ENCODE results near the gene UTP15.

UTP15 gene, protein sequence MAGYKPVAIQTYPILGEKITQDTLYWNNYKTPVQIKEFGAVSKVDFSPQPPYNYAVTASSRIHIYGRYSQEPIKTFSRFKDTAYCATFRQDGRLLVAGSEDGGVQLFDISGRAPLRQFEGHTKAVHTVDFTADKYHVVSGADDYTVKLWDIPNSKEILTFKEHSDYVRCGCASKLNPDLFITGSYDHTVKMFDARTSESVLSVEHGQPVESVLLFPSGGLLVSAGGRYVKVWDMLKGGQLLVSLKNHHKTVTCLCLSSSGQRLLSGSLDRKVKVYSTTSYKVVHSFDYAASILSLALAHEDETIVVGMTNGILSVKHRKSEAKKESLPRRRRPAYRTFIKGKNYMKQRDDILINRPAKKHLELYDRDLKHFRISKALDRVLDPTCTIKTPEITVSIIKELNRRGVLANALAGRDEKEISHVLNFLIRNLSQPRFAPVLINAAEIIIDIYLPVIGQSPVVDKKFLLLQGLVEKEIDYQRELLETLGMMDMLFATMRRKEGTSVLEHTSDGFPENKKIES

DNA sequence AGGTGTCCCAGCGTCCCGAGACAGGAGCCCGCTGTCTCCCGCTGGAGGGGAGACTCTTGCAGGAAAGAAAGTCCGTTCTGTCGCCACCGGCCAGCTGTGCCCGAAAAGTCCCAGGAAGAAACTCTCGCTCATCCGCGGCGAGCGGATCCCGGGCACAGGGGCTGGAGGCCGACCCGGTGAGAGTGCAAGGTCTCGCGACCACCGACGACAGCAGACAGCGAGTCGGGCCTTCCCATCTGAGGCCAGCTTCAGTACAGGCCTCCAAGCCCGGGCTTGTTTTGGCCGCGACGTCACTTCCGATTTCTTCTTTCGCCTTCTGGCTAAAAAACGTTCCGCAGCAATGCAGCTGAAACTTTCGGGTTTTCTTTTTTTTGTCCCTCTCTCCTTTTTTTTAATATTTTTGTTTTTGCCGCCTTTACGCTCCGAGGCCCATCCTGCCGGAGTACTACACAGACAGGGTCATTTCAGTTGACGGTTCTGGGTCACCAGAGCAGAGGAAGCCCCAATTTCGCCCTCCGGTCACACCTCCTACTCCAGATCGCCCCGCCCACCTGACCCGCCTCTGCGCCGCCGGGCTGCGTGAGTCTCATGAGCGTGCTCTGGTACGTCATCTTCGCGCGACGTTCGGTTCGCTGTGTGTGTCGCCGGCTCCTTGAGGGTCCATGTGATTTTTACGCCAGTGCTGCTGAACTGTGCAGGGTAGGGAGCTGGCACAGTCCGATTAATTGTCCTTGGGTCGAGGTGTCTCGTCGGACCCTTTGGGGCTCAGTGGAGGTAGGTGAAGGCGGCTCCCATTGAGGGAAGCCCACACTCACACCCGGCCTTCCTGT, at the start of gene UTP15, which contains the start of gene ANKRA2:
TSS of gene UTP15 (plus strand) at position 605 of the 830 bp plus-strand sequence. CDS start 1,602 bp downstream, outside the sequence.
TSS of gene ANKRA2 (minus strand) at position 501 of the 830 bp plus-strand sequence. CDS start 2,758 bp downstream, outside the sequence.
- TF ChIP-seq CTCF (conservative IDR thresholded peaks at IDR 0.05; ENCODE audit: low read length): no peak
- DNase-seq (ENCODE audit: low read depth): peak; percentile 98
- peak within 1 kb of the TSS; percentile 93 for H3K4me3 ChIP-seq (ENCODE audit: low read length)

- DNase-seq (ENCODE audit: low read depth): peak; percentile 79
- peak; percentile 85 for TF ChIP-seq CTCF (conservative IDR thresholded peaks at IDR 0.05; ENCODE audit: low read length)
- no peak overlapping the region for H3K4me3 ChIP-seq (ENCODE audit: low read length)
Measured at GRCh38 chr5:73519531-73520283, 45.8 kb upstream of the UTP15 start.

DNA sequence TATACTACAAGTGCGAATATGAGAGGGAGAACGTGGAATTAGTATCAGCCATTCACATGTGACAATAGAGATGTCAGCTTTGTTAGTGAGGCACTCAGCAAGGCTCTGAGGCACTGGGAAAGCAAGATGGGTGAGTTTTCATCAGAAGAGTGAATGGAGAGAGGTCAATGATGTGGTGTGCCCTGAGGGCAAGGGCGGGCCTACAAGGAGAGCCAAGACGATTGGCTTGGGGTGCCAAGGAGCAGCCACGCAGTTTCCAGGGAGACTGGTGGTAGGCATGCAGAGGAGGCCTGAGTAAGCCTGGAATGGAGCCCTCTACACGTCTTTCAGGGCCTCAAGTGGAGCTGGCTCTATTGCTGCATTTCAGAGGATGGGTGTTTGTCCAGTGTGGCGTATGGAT, 42.6 kb upstream of the UTP15 start:
- no peak for DNase-seq (ENCODE audit: low read depth)
- no peak for TF ChIP-seq CTCF (conservative IDR thresholded peaks at IDR 0.05; ENCODE audit: low read length)

DNA sequence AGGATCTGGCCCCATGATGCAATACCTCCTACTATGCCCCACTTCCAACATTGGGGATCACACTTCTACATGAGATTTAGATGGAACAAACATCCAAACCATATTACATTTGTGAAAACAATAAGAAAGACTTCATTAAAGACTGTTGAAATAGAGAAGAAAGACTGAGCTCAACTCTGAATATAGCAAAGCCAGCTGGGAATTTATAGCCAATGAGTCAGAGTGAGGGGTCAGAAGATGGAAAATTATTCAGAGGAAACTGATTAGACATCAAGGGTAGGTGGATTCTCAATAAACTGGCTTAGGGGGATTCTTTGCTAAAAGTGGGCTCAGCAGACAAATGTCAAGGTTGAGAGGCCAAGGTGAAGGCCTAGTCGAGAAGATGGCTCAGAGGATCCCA, 41.7 kb upstream of the UTP15 start:
- TF ChIP-seq CTCF (conservative IDR thresholded peaks at IDR 0.05; ENCODE audit: low read length): no peak
- DNase-seq (ENCODE audit: low read depth): no peak

More for the DNA sequence above, 42.6 kb upstream of the UTP15 start:
- no peak overlapping the region for H3K4me3 ChIP-seq (ENCODE audit: low read length)

DNA sequence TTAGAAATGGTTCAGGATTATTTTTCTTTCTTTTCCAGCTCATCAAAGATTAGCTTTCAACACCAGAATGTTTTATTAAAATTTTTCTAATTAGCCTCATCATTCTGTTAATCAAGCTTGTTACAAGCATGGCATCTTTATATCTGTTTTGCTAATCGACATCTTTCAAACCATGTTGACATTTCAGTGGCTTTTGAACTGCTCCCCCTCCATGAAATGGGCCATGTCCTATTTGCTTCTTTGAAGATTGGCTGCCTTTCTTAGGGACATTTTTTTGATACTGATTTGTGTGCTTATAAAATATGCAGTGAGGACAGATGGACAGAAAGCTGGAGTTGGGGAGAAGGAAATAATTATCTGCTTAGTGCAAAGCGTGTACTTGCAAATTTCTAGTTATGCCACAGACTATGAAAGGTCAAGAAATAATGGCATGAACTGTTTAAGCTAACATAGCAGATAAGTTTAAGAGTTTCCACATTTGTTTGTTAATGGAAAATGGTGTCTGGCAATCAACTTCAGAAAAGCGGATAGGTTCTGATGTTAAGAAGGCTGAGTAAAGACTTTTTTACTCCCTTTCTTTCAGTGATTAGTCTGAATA, 39.8 kb upstream of the UTP15 start:
- TF ChIP-seq CTCF (conservative IDR thresholded peaks at IDR 0.05; ENCODE audit: low read length): no peak
- DNase-seq (ENCODE audit: low read depth): no peak
- no peak overlapping the region for H3K4me3 ChIP-seq (ENCODE audit: low read length)

More for the DNA sequence above, 41.7 kb upstream of the UTP15 start:
- no peak overlapping the region for H3K4me3 ChIP-seq (ENCODE audit: low read length)

DNA sequence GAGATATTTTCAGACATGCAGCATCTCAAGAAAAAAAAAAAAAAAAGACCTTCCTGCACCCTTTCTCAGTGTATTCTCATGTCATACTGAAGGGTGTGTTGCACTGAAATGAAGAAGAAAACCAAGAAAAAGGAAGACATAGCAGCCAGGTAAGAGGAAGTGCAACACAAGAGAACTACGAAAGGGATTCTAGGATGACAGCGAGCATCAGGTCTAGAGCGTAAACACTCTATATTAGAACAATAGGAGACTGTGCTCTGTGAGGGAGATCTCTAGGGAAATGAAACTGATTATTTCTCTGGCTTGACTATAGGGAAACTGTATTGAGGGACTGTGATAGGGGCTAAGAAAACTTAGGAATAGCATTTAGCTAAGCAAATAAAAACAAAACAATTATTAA, 37.3 kb upstream of the UTP15 start:
- H3K4me3 ChIP-seq (ENCODE audit: low read length): no peak overlapping the region
- no peak for DNase-seq (ENCODE audit: low read depth)
- TF ChIP-seq CTCF (conservative IDR thresholded peaks at IDR 0.05; ENCODE audit: low read length): no peak
